Hematopoietic multipotent progenitor cell treated with erythropoietin and hydrocortisone succinate and interleukin-3 and kit ligand, for 8 days (in vitro differentiated cells): ENCODE measurements around the gene LTA.

Experiments
- DNase-seq: peaks from one replicate; pipeline ENCODE4 v3.0.0-alpha.2; 2015

The LTA gene

DNA sequence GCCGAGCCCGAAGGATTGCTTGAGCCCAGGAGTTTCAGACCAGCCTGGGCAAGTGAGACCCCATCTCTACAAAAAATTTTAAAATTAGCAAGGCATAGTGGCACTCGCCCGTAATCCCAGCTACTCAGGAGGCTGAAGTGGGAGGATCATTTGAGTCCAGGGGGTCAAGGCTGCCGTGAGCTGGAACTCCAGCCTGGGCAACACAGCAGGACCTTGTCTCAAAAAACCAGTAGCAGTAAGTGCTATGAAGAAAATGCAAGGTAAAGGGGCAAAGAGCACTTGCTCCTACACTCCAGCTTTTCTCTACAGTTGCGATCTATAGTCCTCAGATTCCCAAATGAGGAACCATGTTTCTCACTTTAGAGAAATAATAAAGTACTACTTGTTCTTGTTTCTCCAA is 28.4 kb upstream of the LTA start:
- no peak for DNase-seq

DNA sequence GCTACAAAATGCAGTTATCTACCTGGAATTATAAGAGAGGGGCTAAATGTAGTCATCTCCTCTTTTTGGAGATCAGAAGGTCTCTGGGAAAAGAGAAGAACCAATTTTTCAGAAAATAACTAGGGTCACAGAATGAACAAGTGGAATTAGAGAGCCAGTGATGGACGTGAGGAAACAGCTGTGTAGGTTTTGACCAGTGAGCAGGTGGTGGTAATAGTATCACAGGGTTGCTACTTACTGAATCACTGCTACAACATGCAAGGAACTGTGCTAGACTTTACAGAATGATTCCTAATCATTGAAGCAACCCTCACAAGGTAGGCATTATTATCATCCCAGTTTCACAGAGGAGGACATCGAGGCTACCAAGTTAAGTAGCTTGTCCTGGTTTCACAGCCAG is 27.4 kb upstream of the LTA start:
- no peak for DNase-seq

DNA sequence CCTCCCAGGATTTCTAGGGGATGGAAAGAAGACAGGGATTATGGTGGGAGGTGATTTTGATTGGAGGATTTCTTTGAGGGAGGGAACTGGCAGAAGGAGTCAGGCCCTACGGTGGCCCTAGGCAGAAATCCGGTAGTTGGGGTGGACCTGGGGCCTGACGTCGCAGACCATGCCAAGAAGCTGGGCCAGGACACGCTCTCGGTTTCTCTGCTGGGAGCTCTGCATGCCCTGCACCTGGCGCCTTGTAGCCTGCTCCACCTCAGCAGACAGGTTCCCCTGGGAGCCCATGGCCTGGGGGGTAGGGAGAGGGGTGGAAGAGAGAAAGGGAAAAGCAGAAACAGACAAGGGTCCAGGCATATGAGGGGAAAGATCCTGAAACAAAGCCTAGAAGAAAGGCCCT is 26.8 kb upstream of the LTA start:
- DNase-seq: no peak

DNA sequence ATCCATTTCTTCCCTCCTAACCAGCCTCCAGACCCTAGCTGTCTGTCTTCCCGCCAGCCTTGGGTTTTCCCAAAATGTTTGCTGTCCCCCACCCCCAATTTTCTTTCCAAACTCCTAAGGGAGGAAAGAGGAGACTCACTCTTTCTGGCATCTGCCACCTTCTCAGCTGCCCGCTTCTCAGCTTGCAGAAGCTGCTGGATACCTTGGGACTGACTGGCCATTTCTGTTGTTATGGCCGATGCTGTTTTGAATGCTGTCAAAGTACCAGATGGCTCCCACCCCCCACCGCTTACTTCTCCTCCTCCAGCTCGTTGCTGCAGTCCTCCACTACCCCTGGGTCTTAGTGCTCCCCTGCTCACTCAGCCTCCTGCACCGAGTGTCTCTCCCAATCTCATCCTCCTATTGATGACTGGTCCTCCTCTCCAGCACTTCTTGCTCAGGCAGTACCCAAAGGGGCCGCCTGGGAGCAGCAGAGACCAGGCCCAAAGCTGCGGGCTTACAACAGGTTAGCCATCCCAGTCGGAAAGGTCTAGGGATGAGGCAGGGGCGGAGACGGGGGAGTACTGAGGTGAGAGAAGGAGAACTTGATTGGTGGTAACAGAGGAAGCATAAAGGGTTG is 25.6 kb upstream of the LTA start, which contains the start of gene ATP6V1G2:
TSS of gene ATP6V1G2 (minus strand) at position 270 of the 619 bp plus-strand sequence. CDS start at position 221, 49 bp downstream.
- peak; percentile 87 for DNase-seq

DNA sequence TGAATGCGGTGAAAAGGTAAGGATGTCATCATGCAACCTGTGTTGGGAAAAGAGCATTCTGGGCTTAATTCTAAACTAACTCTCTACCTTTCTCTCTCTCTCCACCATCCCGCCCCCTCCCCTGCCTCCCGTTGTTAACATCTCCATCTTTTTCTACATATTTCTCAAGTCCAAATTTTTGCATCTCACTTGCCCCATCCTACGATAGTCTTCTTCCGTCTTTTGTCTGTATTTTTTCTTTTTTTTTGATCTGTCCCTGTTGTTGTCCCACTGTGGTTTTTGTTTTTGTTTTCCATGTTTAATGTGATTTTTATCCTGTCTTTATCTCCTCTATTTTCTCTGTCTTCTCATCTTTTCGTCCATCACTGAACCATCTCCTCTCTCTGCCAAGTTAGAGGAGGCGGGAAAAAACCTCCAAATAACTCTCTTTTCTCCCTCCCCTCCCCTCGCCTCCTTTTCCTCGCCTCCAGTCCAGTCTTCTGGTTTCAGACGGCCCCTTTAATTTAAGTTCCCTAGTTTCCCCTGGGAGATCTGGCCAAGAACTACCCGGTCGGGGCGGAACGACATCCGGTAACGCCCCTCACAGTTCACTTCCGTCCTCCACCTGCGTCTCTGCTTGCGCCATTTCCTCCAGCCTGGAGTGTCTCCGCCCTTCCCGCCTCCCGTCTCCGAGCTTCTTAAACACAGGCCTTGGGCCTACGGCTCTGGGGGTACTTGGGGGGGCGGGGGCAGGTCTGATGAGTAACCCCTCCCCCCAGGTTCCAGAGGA is 24.9 kb upstream of the LTA start, which contains the start of gene NFKBIL1:
TSS of gene NFKBIL1 (plus strand) at position 651 of the 769 bp plus-strand sequence. CDS start at position 738, 87 bp downstream.
- peak; percentile 97 for DNase-seq

DNA sequence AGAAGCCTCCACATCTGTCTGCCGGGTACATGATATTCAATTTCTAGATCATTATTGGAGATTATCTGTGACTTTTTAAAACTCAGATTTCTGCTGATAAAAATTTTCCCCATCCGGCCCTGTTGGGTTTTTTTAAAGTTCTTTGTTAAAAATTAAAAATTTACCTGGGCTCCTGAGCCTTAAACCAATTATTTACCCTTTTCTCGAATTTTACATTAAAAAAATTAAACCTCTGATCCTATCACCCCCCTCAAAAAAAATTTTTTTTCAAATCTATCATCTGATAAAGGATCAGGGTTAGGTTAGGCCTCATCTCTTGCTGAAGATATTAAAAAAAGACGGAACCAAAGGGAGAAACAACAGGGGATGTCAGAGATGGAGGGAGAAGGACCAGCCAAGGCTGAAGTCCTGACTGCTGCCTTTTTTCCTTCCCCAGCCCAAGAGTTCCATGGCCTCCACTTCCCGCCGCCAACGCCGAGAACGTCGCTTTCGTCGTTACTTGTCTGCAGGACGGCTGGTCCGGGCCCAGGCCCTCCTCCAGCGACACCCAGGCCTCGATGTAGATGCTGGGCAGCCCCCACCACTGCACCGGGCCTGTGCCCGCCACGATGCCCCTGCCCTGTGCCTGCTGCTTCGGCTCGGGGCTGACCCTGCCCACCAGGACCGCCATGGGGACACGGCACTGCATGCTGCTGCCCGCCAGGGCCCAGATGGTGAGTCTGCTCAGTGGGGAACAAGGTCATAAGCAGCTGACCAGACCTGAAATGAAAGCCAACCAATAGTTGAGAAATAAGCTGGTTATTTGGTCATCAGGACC is 24.2 kb upstream of the LTA start:
- no peak for DNase-seq

DNA sequence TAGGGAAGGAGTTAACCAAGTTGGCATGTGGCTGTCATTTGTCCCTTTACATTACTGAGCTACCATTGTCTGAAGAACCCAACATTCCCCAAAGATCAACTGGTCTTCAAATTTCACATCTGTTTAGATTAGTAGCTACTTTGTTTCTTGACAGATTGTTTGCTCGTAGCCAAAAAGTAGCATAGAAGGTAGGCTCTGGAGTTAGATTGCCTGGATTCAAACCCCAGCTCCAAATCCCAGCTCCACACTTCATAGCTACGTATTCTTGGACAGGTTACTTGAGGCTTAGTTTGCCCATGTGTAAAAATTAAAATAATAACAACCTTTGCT is 23.6 kb upstream of the LTA start:
- DNase-seq: no peak

DNA sequence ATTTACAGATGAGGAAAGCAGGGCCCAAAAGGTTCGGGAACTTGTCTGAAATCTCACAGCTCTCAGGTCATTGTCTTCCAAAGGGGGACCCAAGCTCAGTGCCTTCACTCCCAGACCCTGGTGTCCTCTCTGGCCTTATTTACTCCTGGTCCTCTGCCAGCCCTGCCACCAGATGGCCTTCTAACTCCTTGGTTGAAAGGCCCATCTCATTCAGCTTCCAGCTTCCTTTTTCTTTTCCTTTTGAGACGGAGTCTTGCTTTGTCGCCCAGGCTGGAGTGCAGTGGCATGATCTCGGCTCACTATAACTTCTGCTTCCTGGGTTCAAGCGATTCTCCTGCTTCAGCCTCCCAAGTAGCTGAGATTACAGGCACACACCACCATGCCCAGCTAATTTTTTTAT is 20.7 kb upstream of the LTA start:
- peak; percentile 79 for DNase-seq

DNA sequence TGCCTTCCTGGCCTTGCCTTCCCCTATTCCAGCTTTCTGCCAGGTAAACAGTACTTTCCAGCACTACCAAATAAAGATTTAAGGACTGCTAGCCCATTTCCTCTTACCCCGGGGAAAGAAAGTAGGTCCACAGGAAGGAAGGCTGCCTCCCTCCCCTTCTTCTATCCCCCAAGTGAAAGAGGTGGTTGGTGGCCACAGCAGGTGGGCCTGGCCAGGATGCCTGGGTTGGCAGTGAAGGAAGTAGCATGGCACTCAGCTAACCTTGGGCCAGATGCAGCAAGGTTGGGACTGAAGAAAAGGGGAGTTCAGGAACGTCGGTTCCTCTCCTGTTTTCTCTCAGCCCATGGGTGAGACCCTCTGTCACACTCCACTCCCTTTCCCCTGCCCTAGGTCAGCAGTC is 15.8 kb upstream of the LTA start:
- no peak for DNase-seq

DNA sequence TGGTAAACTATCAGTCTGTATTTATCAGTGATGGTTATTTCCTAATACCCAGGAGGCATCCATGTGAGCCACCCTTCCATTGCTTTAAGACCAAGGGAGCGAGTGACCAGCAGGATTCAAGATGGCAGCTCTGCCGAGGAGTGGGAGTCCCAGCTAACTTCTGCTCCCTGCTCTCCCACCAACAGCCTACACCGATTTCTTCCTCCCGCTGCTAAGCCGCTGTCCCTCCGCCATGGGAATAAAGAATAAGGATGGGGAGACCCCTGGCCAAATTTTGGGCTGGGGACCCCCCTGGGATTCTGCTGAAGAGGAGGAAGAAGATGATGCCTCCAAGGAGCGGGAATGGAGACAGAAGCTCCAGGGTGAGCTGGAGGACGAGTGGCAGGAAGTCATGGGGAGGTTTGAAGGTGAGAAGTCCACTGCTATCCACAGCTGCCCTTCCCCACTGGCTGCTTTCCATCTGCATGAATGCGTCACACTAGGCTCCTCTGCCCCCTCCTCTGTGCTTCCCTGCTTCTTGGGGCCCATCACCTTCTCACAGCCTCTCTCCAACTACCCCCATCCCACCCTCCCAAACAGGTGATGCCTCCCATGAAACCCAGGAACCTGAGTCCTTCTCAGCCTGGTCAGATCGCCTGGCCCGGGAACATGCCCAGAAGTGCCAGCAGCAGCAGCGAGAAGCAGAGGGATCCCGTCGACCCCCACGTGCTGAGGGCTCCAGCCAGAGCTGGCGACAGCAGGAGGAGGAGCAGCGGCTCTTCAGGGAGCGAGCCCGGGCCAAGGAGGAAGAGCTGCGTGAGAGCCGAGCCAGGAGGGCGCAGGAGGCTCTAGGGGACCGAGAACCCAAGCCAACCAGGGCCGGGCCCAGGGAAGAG is 14.4 kb upstream of the LTA start:
- no peak for DNase-seq

DNA sequence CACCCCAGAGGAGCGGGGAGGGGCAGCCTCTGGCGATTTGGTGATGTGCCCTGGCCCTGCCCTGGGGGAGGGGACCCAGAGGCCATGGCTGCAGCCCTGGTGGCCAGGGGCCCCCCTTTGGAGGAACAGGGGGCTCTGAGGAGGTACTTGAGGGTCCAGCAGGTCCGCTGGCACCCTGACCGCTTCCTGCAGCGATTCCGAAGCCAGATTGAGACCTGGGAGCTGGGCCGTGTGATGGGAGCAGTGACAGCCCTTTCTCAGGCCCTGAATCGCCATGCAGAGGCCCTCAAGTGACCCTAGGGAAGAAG is 13.8 kb upstream of the LTA start:
- no peak for DNase-seq

DNA sequence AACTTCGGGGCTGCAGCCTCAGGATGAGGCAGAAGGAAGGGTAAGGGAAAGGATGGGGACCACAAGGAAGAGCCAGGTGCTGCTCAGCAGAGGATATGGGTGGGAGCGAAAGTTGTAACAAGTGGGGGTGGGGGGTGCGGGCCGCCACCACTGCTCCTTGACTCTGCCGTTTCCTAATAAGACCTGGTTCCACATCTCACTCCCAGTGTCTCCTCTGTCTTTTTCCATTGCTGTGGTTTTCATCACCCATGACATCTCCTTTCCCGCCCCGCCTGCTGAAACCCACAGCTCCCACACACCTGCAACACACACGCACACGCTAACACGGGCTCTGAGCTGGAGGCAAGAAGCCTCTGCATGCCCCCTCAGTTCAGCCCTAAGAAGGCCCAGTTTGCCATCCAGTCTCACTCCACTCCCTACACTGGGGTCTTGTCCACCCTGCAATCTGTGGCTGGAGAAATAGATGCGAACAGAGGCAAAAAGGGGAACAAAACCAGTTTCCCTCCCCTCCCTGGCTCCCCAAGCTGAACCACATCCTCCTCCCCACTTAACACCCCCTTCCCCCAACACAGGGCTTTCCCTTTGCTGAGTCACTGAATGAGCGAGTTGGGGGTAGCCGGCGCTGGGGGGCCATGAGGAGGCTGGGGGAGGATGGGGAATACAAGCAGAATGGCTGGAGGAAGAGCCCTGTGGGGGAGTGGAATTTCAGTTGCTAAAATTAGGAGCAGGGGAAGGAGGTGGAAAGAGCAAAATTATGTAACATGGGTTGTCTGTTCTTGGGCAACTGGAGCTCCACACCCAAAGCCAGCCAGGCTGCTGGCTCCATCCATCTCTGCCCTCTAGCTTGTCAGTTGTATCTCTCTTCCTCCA is 13.2 kb upstream of the LTA start:
- peak; percentile 51 for DNase-seq

DNA sequence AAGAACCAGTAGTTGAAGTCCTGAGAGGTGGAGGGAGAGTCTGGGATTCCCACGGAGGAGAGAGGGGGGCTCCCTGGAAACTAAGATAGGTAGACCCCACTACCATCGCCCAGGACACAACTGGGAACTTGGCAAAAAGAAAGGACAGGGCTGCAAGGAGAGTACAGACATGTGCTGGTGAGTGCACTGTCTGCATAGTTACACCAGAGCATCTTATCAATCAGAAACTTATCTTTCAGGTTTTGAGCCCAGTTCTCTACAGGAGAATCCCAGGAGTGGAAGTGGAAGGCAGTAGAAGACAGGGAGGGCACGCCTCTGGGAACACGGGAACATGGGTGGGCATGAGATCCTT is 12.5 kb upstream of the LTA start:
- no peak for DNase-seq

DNA sequence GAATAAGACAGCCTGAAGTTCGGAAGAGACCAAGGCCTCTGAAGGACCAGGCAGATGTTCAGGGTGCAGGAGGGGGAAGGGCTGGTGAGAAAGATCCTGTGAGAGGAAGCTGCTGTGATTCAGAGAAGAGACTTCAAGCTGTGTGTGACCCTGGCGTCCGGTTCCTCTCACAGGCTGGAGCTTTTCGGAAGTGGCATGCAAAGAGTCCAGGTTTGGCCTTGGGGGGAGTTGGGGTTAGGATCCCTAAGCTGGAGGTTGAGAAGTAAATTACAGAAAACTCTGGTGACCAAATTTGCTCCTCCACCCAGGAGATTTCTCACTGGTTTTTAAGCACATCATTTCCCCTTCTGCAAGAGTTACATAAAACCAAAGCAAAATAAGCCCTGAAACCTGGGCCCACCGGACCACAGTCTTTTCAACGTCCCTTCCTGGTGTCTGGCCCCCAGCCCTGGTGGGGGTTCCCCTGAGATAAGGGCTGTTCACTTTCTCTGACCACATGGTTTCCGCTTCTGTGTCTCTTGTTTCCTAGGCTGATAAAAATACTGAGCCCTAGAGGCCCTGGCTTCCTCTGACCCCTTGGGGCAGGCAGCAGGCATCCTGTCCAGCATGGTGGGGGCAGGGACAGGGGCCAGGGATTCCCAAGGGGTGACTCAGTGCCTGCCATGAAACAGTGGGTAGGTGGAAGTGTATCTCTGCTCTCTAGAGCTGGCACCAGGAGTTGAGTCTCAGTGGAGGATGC is 12.0 kb upstream of the LTA start:
- DNase-seq: peak; percentile 49

DNA sequence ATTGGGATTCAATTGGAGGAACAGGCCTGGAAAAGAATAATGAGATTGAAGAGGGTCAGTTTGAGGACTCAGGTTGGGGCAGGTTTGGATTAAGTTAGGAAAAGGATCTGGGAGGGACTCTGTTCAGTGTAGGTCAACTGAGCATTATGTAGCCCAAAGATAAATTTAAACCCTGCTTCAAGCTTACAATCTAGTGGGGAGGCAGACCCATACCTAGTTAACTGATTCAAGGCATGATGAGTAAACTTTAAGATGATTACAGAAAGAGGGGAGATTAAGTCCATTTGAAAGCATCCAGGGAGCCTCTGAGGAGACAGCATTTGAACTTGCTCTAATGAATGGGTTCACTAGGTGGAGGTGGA is 11.4 kb upstream of the LTA start:
- DNase-seq: no peak

DNA sequence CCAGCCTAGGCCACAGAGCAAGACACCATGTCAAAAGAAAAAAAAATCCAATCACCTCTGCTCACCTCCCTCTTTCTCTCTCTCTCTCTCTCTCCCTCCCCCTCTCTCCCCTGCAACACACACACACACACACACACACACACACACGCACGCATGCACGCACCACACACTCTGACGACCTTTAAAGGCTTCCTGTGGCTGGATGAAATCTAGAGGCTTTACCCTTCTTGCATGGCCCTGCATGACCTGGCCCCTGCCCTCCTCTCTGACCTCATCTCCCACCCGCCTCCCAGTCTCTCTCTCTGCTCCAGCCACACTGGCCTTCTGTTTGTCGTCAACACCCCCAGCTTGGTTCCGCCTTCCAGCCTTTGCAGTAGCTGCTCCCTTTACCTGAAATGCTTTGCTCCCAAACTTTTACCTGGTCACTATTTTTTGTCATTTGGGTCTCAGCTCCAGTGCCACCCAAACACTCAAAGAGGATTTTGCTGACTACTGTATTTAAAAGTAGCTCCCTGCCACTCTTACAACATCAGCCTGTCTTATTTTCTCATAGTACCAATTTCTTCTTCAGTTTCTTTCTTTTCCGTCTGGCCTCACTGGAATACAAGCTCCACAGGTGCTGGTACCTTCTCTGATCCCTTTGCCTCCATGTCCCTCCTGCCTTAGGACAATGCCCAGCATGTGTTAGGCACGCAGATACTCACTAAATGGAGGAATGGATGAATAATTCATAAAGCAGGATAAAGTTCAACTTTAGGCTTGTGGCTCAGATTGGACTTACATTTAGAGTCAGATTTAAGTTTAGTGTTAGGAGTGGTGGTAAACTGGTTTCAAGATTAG is 4.3 kb upstream of the LTA start:
- no peak for DNase-seq

DNA sequence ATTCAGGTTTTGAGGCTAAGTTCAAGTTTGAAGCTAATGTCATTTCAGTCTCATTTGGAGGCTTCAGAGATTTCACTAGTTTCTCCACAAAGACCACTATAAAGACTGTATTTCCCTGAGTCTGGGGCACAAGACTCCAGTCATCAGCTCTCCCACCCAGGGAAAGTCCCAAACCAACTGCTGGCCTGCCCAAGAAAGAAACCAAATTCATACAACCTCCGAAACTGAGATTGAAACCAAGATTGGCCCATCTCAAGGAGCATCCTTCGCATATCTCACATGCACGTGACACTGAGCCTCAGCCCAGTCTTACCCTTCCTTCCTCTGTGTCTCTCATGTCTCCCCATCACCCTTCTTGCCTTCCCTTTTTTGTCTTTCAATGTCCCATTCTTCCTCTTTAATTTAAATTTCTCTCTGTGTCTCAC is 3.5 kb upstream of the LTA start:
- no peak for DNase-seq

DNA sequence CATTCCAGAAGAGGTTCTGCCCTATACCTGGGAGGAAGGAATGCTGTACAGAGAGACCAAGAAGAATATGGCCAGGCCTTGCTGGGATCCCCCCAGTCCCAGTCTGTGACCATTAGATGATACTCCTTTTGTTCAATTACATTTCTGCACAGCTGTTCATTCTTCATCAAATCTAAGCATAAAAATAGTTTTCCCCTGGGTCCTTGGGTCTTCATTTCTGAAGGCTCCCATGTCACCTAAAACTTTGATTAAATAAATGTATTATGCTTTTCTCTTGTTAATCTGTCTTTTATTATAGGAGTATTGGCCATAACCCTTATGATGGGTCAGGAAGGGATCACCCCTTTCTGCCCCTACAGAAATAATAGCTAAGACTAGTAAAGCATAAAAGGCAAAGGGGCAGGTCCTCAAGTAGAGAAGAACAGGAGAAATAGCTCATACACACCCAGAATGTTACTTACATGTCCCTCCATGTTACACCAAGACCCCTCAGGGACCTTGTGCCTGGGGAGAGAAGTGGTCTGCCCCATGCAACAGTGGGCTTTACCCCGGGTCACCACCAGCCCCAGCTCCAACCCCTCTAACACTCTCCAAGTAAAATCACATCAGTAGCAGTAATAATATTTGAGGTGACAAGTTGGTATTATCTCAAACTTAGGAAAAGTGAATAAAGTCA is 2.1 kb upstream of the LTA start:
- no peak for DNase-seq

DNA sequence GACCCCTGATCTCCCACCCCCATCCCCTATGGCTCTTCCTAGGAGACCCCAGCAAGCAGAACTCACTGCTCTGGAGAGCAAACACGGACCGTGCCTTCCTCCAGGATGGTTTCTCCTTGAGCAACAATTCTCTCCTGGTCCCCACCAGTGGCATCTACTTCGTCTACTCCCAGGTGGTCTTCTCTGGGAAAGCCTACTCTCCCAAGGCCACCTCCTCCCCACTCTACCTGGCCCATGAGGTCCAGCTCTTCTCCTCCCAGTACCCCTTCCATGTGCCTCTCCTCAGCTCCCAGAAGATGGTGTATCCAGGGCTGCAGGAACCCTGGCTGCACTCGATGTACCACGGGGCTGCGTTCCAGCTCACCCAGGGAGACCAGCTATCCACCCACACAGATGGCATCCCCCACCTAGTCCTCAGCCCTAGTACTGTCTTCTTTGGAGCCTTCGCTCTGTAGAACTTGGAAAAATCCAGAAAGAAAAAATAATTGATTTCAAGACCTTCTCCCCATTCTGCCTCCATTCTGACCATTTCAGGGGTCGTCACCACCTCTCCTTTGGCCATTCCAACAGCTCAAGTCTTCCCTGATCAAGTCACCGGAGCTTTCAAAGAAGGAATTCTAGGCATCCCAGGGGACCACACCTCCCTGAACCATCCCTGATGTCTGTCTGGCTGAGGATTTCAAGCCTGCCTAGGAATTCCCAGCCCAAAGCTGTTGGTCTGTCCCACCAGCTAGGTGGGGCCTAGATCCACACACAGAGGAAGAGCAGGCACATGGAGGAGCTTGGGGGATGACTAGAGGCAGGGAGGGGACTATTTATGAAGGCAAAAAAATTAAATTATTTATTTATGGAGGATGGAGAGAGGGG is 1.4 kb downstream of the LTA start:
- DNase-seq: no peak
